Measurements from ENCODE around the gene CFP.

The CFP gene

DNA sequence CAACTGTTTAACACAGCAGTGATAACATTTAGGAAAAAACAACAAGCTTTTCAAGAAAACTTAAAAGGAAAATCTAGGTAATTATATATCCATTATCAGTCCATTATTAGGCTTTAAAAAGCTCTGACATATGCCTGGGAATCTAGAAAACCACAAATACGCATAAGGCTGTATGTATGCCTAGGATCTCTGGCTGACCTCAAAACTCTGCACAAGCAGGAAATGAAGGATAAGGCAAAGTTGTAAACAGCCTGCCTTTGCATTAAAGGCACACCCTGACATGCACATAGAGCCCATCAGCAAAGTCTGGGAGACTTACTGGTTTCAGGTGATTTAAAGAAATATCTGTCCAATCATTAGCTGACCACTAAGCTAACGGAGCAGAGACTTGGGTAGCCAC is 33.5 kb downstream of the CFP start:
- Histone ChIP-seq H3K4me1 (ENCODE audit: insufficient read depth, low read length) (no peaks in the 10 kb centered on the region), H3K27me3 (ENCODE audit: control insufficient read depth in 1 of 2, insufficient read depth in 2 of 2, low read length in 2 of 2) (no peaks in the 10 kb centered on the region), H3K9me3 (ENCODE audit: low read length) (peaks cover 9% of the 10 kb centered on the region), H3K27ac (ENCODE audit: low read depth, low read length) (no peak overlapping the region), H3K4me3 (ENCODE audit: low read depth in 1 of 2, low read length in 2 of 2) (no peak overlapping the region), H3K36me3 (ENCODE audit: insufficient read depth, low read length) (no peaks in the 10 kb centered on the region), H3K9ac (ENCODE audit: low read length) (no peak overlapping the region)

DNA sequence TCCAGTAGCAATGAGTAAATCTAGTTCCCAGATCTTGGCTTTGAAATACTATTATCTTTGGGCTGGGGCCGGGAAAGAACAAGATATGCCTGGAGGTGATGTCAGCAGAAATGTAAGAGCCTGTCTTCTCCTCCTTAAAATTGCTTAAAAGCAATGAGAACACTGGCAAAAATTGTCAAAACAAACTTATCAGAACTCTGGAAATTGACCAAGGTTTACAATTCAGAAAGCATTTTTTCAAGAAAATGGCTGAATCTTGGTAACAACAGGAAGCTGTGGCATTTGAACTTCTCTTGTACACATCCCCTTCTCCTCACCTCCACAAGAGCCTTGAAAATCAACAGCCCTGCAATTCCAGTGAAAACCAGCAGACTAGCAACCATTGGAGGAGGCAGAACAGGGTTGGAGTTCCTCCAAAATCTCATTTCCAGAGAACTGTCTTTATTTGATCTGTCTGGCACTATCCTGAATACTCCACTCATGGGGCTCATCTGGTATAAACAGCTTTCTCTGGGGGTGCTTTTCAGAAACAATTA is 33.9 kb downstream of the CFP start:
- no peak overlapping the region for H3K27ac ChIP-seq (ENCODE audit: low read depth, low read length)
- H3K9ac ChIP-seq (ENCODE audit: low read length) = no peak overlapping the region
- no peaks in the 10 kb centered on the region for H3K36me3 ChIP-seq (ENCODE audit: insufficient read depth, low read length)
- H3K27me3 ChIP-seq (ENCODE audit: control insufficient read depth in 1 of 2, insufficient read depth in 2 of 2, low read length in 2 of 2) = no peaks in the 10 kb centered on the region
- H3K9me3 ChIP-seq (ENCODE audit: low read length) = peaks cover 9% of the 10 kb centered on the region
- no peaks in the 10 kb centered on the region for H3K4me1 ChIP-seq (ENCODE audit: insufficient read depth, low read length)
- H3K4me3 ChIP-seq (ENCODE audit: low read depth in 1 of 2, low read length in 2 of 2) = no peak overlapping the region

DNA sequence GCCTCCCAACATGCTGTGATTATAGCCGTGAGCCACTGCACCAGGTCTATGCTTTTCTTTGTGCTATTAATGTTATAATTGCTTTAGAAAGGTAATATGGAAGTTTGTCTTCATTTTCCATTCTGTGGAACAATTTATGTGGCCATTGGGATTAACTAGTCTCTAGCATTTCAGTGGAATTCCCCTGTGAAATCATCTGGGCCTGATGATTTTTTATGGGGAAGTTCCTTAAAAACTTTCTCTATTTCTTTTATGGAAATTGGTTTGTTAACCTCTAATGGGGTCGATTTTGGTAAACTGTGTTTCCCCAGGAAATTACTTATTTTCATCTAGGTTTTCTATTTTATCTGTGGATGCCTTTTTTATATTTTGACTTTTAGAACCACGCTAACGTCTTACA is 36.2 kb downstream of the CFP start:
- no peak overlapping the region for H3K4me3 ChIP-seq (ENCODE audit: low read depth in 1 of 2, low read length in 2 of 2)
- no peak overlapping the region for H3K9ac ChIP-seq (ENCODE audit: low read length)
- no peaks in the 10 kb centered on the region for H3K4me1 ChIP-seq (ENCODE audit: insufficient read depth, low read length)
- H3K36me3 ChIP-seq (ENCODE audit: insufficient read depth, low read length) = no peaks in the 10 kb centered on the region
- peaks cover 9% of the 10 kb centered on the region for H3K9me3 ChIP-seq (ENCODE audit: low read length)
- H3K27ac ChIP-seq (ENCODE audit: low read depth, low read length) = no peak overlapping the region
- no peaks in the 10 kb centered on the region for H3K27me3 ChIP-seq (ENCODE audit: control insufficient read depth in 1 of 2, insufficient read depth in 2 of 2, low read length in 2 of 2)

DNA sequence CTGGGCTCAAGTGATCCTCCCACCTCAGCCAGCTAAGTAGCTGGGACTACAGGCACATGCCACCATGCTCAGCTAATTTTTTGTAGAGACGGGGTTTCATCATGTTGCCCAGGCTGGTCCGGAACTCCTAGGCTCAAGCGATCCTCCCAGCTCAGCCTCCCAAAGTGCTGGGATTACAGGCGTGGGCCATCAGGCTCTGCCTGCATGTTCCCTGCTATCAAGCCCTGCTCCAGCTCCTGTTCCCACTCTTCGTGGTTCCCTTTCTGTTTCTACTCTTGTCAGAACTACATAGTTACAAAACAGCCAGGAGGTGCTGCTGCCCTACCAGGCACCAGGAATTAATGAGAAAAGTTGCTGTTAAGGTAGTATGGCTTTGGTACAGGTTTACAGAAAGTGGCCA is 38.7 kb downstream of the CFP start:
- Histone ChIP-seq H3K27me3 (ENCODE audit: control insufficient read depth in 1 of 2, insufficient read depth in 2 of 2, low read length in 2 of 2) (no peaks in the 10 kb centered on the region), H3K27ac (ENCODE audit: low read depth, low read length) (no peak overlapping the region), H3K4me3 (ENCODE audit: low read depth in 1 of 2, low read length in 2 of 2) (no peak overlapping the region), H3K4me1 (ENCODE audit: insufficient read depth, low read length) (no peaks in the 10 kb centered on the region), H3K36me3 (ENCODE audit: insufficient read depth, low read length) (no peaks in the 10 kb centered on the region), H3K9ac (ENCODE audit: low read length) (no peak overlapping the region), H3K9me3 (ENCODE audit: low read length) (peaks cover under 1% of the 10 kb centered on the region)

DNA sequence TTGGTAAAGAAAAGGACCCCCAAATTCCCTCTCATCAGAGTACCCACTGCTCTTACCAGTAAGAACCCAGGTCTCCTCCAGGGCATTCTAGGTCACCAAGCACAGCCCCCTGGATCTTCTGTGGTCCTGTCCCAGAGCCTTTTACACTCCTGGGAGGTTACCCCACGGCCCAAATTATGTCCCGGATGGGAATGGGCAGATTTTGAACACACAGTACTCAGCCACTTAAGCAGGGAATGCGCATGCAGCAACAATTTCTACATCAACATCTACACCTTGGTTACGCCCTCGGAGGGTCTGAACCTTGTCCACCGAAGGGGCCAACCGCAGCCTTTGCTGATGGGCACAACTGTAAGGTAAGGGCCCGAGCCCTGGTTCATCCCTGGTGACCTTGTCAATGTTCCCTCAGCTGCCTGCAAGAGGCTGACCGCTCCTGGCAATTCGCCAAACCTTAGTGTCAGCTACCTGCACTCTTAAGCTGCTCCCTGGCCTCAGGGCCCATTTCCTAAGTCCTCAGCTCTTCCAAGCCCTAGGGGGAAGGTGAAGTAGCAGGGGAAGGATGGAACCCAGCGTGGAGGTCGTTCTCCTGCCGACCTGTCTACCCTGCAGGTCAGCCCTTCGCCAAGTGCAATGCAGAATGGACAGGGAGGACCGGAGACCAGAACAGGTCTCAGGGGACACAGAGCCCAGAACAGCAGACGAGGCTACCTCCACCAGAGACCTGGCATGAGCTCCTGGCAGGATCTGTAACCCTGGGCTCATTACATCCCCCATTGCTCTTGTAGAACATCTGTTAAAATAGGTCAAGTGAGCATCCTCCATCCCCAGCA is 41.6 kb downstream of the CFP start:
- Histone ChIP-seq H3K9me3 (ENCODE audit: low read length) (no peaks in the 10 kb centered on the region), H3K9ac (ENCODE audit: low read length) (no peak overlapping the region), H3K27me3 (ENCODE audit: control insufficient read depth in 1 of 2, insufficient read depth in 2 of 2, low read length in 2 of 2) (no peaks in the 10 kb centered on the region), H3K4me3 (ENCODE audit: low read depth in 1 of 2, low read length in 2 of 2) (no peak overlapping the region), H3K27ac (ENCODE audit: low read depth, low read length) (no peak overlapping the region), H3K36me3 (ENCODE audit: insufficient read depth, low read length) (no peaks in the 10 kb centered on the region), H3K4me1 (ENCODE audit: insufficient read depth, low read length) (no peaks in the 10 kb centered on the region)

DNA sequence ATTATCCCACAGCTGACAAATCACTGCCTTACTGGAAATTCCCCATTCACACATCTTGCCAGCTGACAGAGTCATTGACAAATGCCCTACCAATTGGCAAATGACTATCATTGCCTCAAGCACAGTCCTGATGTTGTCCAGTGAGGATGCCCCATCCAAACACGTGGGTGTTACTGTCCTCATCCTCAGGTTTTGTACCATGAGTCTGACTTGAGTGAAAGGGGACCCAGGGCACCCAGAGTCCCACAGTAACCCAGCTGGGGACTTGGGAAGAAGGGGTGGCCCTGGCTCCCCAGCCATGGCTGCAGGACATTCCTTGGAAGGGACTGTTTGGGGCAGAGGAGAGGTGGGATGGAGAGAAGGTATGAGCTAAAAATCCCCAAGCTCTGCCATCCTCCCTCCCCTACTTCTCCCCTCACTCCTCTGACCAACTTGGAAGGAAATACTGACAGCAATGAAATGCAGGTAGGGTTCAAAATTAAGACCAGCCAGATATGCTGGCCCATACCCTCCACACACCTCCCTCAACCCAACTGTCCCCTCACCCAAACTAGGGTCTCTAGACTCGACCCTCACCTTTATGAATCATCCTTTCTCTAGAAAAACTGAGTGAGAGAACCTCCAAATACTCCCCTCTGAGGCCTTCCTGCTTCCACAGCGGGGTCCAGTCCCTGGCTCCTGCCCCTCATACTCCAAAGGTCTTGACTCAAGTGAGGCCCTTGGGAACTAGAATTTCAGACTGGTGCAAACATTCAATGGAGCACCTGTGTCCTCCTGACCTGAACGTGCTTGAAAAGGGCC is 42.4 kb downstream of the CFP start:
- Histone ChIP-seq H3K36me3 (ENCODE audit: insufficient read depth, low read length) (no peaks in the 10 kb centered on the region), H3K4me1 (ENCODE audit: insufficient read depth, low read length) (no peaks in the 10 kb centered on the region), H3K27me3 (ENCODE audit: control insufficient read depth in 1 of 2, insufficient read depth in 2 of 2, low read length in 2 of 2) (no peaks in the 10 kb centered on the region), H3K9ac (ENCODE audit: low read length) (no peak overlapping the region), H3K27ac (ENCODE audit: low read depth, low read length) (no peak overlapping the region), H3K9me3 (ENCODE audit: low read length) (no peaks in the 10 kb centered on the region), H3K4me3 (ENCODE audit: low read depth in 1 of 2, low read length in 2 of 2) (no peak overlapping the region)

DNA sequence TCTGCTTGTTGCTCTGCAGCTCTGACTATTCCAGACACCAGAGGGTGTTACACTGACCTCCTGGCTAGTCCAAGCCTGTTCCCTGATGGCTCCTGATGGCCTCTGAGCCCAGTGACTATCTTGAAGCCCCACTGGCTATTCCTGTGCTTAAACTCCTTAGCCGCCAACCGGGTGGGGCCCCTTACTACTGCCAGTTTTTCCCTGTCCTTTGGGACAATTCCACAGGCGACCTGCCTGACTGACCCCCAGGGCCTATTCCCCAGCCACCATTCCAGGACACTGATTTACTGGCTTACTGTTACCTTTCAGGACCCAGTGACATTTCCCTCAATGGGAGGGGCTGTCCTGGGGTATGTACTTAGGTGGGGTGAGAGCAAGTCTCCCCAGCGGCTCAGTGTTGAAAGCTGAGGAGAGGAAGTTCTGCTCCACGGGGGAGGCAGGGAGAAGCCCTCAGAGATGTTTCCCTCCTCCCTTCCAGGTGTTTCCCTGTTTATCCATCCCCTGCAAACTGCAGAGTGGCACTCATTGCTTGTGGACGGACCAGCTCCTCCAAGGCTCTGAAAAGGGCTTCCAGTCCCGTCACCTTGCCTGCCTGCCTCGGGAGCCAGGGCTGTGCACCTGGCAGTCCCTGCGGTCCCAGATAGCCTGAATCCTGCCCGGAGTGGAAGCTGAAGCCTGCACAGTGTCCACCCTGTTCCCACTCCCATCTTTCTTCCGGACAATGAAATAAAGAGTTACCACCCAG is 43.5 kb downstream of the CFP start:
- H3K4me1 ChIP-seq (ENCODE audit: insufficient read depth, low read length) = no peaks in the 10 kb centered on the region
- no peak overlapping the region for H3K4me3 ChIP-seq (ENCODE audit: low read depth in 1 of 2, low read length in 2 of 2)
- no peaks in the 10 kb centered on the region for H3K9me3 ChIP-seq (ENCODE audit: low read length)
- H3K36me3 ChIP-seq (ENCODE audit: insufficient read depth, low read length) = no peaks in the 10 kb centered on the region
- no peak overlapping the region for H3K27ac ChIP-seq (ENCODE audit: low read depth, low read length)
- no peaks in the 10 kb centered on the region for H3K27me3 ChIP-seq (ENCODE audit: control insufficient read depth in 1 of 2, insufficient read depth in 2 of 2, low read length in 2 of 2)
- no peak overlapping the region for H3K9ac ChIP-seq (ENCODE audit: low read length)

DNA sequence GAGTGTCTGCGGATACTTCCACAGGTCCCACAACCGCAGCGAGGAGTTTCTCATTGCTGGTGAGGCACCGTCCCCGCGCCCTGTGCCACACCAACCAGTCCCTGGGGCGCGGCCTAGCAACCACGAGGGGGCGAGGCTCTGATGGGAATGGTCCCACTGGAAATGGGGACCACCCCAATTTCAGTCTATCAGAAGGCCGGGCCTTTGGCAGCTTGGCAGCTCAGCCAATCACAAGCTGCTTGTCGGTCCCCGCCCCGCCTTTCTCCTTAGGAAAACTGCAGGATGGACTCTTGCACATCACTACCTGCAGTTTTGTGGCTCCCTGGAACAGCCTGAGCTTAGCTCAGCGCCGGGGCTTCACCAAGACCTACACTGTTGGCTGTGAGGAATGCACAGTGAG is 44.5 kb downstream of the CFP start:
- Histone ChIP-seq H3K27ac (ENCODE audit: low read depth, low read length) (no peak overlapping the region), H3K9me3 (ENCODE audit: low read length) (no peaks in the 10 kb centered on the region), H3K36me3 (ENCODE audit: insufficient read depth, low read length) (no peaks in the 10 kb centered on the region), H3K4me3 (ENCODE audit: low read depth in 1 of 2, low read length in 2 of 2) (no peak overlapping the region), H3K9ac (ENCODE audit: low read length) (no peak overlapping the region), H3K4me1 (ENCODE audit: insufficient read depth, low read length) (no peaks in the 10 kb centered on the region), H3K27me3 (ENCODE audit: control insufficient read depth in 1 of 2, insufficient read depth in 2 of 2, low read length in 2 of 2) (no peaks in the 10 kb centered on the region)

DNA sequence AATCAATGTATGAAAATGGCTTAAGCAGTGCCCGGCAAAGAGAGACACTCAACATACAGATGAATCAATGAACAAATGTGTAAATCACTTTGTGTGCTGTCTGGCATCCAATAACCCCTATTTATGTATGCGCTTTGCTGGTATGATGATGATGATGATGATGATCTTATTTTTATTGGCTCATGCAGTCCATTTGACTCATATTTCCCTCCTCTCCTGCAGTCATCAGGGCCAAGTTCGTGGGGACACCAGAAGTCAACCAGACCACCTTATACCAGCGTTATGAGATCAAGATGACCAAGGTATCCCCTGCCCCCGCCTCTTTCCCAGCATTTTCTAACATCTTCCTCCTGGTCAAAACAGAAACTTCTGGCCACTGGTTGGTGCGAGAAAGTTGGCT is 45.0 kb downstream of the CFP start:
- H3K9ac ChIP-seq (ENCODE audit: low read length) = no peak overlapping the region

DNA sequence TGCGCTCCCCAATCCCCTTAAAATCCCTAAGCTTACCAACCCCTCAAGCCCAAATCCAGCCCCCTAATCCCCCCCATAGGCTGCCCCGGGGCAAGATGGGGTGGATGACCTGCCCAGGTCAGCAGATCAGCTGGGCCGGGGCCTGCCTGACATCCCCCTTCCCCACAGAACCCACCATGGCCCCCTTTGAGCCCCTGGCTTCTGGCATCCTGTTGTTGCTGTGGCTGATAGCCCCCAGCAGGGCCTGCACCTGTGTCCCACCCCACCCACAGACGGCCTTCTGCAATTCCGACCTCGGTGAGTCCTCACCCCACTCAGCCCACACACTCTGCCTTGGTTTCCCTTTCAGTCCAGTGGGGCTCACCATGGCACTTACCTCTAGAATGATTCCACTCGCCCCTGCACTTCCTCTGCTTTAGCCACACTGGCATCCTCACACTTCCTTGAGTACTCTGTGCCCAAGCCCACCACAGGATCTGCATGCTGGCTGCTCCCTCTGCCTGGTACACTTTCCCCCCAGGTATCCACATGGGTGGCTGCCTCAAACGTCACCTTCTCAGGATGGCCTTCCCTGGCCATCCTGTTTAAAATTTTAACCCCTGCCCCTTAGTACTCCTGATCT is 46.4 kb downstream of the CFP start:
- Histone ChIP-seq H3K9ac (ENCODE audit: low read length) (peak overlapping the region; percentile 39), H3K4me3 (ENCODE audit: low read depth in 1 of 2, low read length in 2 of 2) (no peak overlapping the region), H3K27me3 (ENCODE audit: control insufficient read depth in 1 of 2, insufficient read depth in 2 of 2, low read length in 2 of 2) (no peaks in the 10 kb centered on the region), H3K36me3 (ENCODE audit: insufficient read depth, low read length) (no peaks in the 10 kb centered on the region), H3K4me1 (ENCODE audit: insufficient read depth, low read length) (no peaks in the 10 kb centered on the region), H3K9me3 (ENCODE audit: low read length) (no peaks in the 10 kb centered on the region), H3K27ac (ENCODE audit: low read depth, low read length) (no peak overlapping the region)

More for the DNA sequence above, 45.0 kb downstream of the CFP start:
- no peaks in the 10 kb centered on the region for H3K36me3 ChIP-seq (ENCODE audit: insufficient read depth, low read length)
- H3K4me3 ChIP-seq (ENCODE audit: low read depth in 1 of 2, low read length in 2 of 2) = no peak overlapping the region
- H3K27me3 ChIP-seq (ENCODE audit: control insufficient read depth in 1 of 2, insufficient read depth in 2 of 2, low read length in 2 of 2) = no peaks in the 10 kb centered on the region
- H3K27ac ChIP-seq (ENCODE audit: low read depth, low read length) = no peak overlapping the region
- H3K4me1 ChIP-seq (ENCODE audit: insufficient read depth, low read length) = no peaks in the 10 kb centered on the region
- no peaks in the 10 kb centered on the region for H3K9me3 ChIP-seq (ENCODE audit: low read length)

All from muscle layer of colon (tissue), 2 donors.